ENCODE data around the gene CLPTM1L.

The CLPTM1L gene

DNA sequence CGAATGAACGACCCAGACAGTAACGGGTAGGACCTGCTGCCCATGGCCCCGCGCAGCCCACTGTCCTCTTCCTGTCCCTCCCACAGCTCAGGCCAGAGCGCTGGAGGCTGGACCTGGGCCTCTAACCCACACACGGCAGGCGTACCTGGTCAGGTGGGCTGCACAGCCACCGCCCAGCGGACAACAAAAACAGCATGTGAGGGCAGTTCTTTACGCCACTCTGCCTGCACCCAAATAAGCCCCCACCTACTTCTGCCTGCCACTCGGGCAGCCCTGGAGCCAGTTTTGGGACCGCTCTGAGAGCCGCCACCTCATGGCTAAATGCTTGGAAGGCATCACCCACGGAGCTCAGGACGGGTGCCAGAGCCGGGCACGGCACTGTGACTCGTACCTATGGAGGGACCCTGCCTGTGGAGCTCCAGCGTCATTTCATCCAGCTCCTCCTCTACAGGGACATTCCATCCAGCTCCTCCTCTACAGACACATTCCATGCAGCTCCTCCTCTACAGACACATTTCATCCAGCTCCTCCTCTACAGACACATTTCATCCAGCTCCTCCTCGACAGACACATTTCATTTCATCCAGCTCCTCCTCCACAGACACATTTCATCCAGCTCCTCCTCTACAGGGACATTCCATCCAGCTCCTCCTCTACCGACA lies 18.9 kb downstream of the CLPTM1L start:
- no peak for DNase-seq

DNA sequence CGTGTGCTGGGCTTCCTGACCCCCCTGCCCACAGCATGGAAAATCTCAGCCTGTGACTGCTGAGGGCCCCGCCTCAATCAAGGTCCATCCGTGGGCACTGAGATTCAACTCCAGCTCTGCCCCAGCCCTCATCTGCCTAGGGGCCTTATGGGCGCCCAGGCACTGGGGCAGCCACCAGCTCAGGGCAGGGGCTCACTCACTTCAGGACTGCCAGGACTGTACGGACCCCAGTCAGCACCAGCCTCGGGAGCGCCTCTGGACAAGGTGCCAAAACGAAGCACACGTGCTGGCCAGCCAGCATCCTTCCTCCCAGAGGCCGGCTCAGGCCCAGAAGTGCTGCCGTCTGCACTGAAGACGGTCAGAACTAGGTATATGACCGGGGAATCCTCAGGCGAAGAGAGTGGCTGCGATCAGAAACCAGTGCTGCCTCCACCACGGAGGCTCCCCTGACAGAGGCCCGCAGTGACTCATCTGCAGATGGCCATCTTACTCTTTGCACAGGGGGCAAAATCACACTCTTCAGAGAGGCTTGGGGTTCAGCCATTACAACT lies 19.6 kb downstream of the CLPTM1L start:
- no peak for DNase-seq

DNA sequence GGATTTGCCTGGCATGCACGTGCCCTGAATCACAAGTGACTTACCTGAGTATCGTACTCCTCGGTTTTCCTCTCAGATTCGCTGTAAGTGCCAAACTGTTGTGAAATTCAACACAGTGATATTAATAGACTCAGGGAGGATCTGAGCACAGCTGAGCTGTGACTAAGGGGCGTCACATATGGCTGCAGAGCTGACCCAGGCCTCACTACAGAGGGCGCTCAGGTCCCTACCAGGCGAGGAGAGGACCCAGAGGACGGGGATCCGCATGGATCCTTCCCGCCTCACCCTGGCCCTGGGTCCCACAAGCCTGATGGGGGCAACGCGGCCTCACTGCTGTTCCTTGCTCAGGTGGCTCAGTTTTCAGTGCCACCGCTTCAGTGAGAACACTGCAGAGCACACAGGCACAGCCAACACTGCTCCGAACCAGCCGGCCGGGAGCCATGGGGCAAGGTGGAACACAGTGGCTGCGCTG lies 20.1 kb downstream of the CLPTM1L start:
- DNase-seq = no peak

GRCh38 chr5:1324301-1324700 lies 20.6 kb downstream of the CLPTM1L start:
- DNase-seq = no peak

GRCh38 chr5:1323803-1324173 lies 21.1 kb downstream of the CLPTM1L start:
- DNase-seq = no peak

- DNase-seq = no peak
Measured at GRCh38 chr5:1322955-1323802, 21.7 kb downstream of the CLPTM1L start.

GRCh38 chr5:1322036-1322900 lies 22.6 kb downstream of the CLPTM1L start:
- no peak for DNase-seq

GRCh38 chr5:1321576-1321975 lies 23.3 kb downstream of the CLPTM1L start:
- DNase-seq = no peak

GRCh38 chr5:1320436-1321344 lies 24.2 kb downstream of the CLPTM1L start:
- DNase-seq = no peak

- no peak for DNase-seq
Measured at GRCh38 chr5:1319436-1320256, 25.3 kb downstream of the CLPTM1L start.

DNA sequence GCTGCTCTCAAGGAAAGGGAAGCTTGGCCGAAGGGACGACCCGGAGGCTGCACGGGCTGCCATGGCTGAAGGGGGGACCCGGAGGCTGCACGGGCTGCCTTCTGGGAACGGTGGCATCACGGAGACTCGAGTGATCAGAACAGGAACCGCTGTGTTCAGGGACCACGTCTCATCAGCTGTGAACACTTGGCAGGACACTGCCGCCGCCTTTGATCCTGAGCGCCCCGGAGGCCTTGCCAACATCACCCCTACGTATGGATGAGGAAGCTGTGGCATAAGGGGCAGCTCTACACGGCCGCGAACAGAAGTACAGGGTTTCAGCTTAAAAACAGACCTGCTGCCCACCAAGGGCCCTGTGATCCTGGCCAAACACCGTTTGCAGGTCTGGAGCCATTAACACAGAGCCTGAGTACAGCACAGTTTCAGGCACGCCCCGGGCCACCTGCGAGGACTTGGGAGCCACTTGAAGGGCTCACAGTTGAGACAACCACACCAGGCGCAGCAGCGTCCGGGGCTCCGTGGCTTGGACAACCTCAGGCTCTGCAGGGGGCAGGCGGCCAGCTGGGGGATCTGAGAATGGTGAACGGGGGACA lies 26.1 kb downstream of the CLPTM1L start:
- DNase-seq = no peak

DNA sequence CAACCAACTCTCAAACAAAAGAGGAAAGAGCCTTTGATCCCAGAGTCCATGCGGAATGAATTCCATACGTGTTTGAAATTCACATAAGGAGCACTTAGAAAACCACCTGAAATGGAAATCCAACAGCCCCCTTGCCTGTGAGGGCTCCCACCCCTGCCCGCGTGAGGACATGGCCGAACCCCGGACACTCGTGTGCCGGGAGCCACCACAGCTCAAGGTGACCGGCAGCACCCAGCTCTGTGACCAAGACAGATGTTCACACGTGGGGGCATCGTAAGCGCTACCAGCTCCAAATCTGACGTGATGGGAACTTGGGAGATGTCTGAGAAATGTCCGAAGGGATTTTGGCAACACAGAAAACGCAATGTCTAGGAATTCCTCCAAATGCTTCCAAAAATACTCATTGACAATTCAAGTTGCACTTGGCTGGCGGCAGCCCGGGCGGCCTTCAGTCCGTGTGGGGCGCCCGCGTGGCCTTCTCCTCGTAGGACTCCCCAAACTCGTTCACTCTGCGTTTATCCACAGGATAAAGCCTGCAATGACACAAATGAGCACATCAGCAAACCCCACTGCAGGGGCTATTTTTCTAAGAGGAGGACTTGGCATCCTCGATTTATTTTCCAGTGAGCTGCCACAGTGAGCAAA lies 26.9 kb downstream of the CLPTM1L start:
- DNase-seq = no peak

DNA sequence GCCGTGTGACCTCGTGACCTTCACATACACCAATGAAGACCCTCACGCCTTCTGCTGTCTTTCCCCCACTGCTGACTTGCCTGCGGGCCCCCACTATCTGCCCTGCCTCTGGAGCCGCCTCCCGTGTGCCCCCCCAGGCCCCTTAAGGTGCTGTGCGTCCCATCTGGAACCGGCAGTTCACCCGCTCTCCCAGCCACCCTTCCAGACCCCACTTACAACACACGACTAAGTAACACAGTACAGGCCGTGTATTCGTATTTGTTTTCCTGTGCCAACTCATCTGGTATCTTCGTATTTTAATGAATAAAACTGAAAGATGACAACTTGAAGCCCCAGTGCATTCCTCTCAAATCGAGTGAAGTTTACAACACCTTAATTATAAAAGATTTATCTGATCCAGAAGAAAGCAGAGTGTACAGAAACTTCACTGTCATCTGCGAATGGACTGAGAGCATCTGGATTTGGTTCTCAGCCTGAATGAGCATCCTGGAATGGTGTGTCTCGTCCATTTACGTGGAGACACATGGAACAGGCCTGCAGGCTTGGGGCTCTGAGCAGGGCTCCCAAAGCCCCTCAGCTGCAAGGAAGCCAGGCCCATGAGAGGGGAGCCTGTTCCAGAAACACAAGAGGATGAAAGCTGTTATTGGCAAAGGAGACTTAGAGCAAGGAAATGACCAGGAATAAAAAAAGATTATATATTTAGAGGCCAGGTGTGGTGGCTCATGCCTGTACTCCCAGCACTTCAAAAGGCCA lies 28.1 kb downstream of the CLPTM1L start:
- no peak for DNase-seq

DNA sequence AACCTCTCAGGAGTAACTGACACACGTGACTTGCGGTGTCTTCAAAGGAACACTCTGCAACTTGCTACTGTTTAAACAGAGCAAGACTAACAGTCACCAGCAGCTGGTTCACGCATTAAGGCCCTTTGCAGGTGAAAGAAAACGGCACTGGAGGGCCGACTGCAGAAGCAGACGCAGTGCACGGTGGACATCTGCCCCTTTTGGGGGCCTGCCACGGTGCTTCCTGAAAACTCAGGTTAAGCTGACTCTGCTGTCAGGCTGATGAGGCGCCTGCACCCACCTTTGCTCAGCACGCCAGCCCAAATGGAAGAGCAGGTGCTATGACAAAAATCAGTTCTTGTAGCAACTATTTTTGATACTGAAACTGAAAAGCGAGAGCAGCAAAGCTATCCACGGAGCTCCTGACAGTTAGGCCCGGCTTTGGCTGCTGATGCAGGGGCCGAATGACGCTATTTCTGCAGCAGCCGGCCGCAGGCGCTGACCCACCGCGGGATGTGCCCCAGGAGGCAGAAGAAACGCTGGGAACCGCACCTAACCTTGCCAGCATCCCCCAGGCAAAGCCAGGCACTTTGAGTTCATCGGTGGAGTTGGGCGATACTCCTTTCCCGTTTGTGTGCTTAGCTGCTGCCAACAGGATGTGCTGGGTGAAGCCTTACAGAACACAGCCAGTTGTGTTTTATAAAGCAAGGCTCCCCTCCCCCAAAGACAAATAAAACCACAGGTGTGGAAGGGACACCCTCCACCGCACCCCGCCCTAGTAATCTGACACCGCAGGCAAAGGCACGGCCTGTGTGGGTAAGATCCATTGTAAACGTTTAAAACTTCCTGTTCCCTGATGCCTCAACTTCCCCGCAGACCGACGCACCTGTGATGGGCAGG lies 29.0 kb downstream of the CLPTM1L start:
- DNase-seq = no peak

GRCh38 chr5:1315018-1315708 lies 29.7 kb downstream of the CLPTM1L start:
- no peak for DNase-seq

DNA sequence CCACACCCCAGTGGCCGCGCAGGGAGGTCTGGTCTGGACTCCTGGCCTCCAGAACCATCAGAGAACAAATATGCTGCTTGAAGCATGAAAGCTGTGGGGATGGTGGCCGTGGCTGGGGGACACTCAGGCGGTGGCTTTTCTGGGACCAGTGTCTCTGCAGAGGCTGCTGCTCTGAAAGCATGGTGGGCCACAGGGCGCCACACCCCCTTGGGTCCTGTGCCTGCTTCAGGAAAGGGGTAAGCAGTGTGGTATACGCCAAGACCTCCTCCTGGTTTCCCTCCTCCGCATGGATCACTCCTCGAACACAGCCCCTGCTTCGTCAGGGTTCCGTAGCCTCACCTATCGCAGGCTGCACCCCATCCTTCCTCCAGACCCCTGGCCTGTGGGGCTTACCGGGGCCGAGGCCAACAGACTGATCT lies 30.3 kb downstream of the CLPTM1L start:
- no peak for DNase-seq

DNA sequence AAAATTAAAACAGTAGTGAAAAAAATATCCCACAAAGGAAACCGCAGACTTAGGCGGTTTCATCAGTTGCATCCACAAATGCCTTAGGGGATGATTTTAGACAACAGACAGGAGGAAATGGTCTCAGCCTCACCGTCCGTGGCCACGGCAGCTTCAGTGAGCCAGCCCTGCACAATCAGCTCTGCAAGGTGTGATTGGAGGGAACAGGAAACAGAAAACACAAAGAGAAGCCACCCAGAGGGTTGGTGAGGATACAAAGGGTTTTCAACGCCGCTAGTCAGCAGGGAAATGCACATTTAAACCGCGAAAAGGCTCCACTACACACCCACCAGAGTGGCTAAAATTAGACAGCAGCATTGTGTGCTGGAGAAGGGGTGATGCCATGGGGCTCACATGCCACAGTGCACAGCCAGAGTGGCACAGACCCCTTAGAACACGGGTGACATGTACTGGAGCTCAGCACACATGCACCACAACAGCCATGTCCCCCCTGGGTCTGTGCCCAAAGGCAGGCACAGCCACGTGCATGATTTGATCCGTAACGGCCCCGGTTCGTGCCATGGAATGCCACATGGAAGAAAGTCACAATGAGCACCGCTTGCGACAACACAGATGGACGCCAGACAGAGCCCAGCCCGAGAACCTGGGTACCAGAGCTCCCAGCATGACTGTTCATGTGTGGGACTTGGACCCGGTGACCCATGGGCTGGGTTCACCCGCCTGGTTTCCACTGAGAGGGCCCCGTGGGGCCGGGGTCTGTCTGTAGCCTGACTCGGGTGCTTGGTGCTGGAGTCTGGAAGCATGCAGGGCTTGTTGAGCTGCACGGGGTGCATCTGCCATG lies 31.7 kb downstream of the CLPTM1L start:
- DNase-seq = no peak

Measured in suppressor macrophage treated with lipopolysaccharide for 4 hours (primary cell).